Stimulated activated effector memory CD8-positive, alpha-beta T cell treated with anti-CD3 and anti-CD28 coated beads, Interleukin-12 subunit alpha, Interleukin-12 subunit beta, amount 100 ng/mL, for 72 hours (primary cell): ENCODE results near the gene PELI2.

Experiments used
- ATAC-seq: fragments of 150-1000 bp; cut with Tn5 transposase; 2 replicates; pipeline ENCODE4 v1.10.0; 2021
- DNase-seq, 2 donors: peaks; one replicate each; pipeline ENCODE4 v3.0.0; 2021 to 2022; ENCODE audit warnings: low spot score in 2 of 2
- H3K27ac Mint-ChIP-seq: one replicate; pipeline ENCODE4 v1.8.0; 2022; ENCODE audit warnings: mild to moderate bottlenecking, mixed read lengths
- H3K36me3 Mint-ChIP-seq: one replicate; pipeline ENCODE4 v1.8.0; 2022; ENCODE audit warnings: mild to moderate bottlenecking, mixed read lengths
- H3K4me1 Mint-ChIP-seq: one replicate; pipeline ENCODE4 v1.8.0; 2022; ENCODE audit warnings: mixed read lengths
- H3K4me3 Mint-ChIP-seq: one replicate; pipeline ENCODE4 v1.8.0; 2022; ENCODE audit warnings: mild to moderate bottlenecking, mixed read lengths
- H3K9me3 Mint-ChIP-seq: one replicate; pipeline ENCODE4 v1.8.0; 2022; ENCODE audit warnings: mixed read lengths

Gene PELI2

GRCh38 chr14:56194042-56194441 lies 75.8 kb downstream of the PELI2 start:
- DNase-seq (no peak), ATAC-seq (peak; percentile 21)
- Mint-ChIP-seq H3K4me3 (no peak overlapping the region), H3K36me3 (no peaks in the 10 kb centered on the region), H3K4me1 (peaks cover 14% of the 10 kb centered on the region), H3K9me3 (no peaks in the 10 kb centered on the region), H3K27ac (no peak overlapping the region)

GRCh38 chr14:56195223-56195622 lies 77.0 kb downstream of the PELI2 start:
- Mint-ChIP-seq H3K9me3 (no peaks in the 10 kb centered on the region), H3K4me3 (no peak overlapping the region), H3K36me3 (no peaks in the 10 kb centered on the region), H3K27ac (no peak overlapping the region), H3K4me1 (peaks cover 14% of the 10 kb centered on the region)
- ATAC-seq (no peak), DNase-seq (no peak)

DNA sequence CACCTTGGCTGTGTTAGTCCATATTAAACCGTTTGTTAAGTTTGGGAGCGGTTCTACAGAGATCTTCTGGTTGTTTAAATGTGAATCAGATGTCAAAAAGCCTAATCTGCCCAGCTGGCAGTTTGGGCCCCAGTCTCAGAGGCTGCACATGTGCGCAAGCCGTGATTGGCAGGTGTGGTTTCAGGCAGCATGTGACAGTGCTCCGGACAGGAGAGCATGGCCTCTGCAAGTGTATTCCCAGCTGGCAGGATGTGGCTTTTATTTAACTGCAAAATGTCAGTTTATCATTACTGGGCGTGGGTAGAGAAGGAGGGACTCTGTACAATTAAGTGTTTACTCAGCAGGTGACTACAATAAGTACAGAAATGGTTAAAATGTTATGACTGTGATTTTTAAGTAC lies 77.5 kb downstream of the PELI2 start:
- Mint-ChIP-seq H3K27ac (no peak overlapping the region), H3K4me3 (no peak overlapping the region), H3K36me3 (no peaks in the 10 kb centered on the region), H3K9me3 (no peaks in the 10 kb centered on the region), H3K4me1 (peaks cover 14% of the 10 kb centered on the region)
- ATAC-seq (peak; percentile 81), DNase-seq (no peak)

DNA sequence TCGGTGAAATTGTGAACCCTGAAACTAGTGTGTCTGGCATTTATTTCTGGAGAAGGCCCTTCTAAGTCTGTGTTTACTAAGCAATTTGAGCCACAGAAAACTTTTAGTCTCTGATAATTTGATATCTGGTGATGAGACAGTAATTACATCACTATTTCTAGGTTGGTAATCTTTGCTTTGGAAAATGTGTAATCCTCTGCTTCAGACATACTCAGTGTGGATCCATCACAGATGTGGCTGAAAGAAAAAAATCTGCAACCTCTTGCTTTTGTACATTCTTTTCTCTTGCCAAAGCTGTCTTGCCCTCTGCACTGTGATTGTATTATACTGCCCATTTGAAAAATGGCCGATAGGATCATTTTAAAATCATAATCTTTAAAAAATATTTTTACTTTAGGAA lies 78.1 kb downstream of the PELI2 start:
- H3K9me3 Mint-ChIP-seq: no peaks in the 10 kb centered on the region
- H3K4me3 Mint-ChIP-seq: no peak overlapping the region
- H3K36me3 Mint-ChIP-seq: no peaks in the 10 kb centered on the region
- DNase-seq (no peak), ATAC-seq (no peak)
- H3K4me1 Mint-ChIP-seq: peaks cover 14% of the 10 kb centered on the region
- H3K27ac Mint-ChIP-seq: no peak overlapping the region

- DNase-seq (no peak), ATAC-seq (no peak)
- Mint-ChIP-seq H3K27ac (no peak overlapping the region), H3K9me3 (no peaks in the 10 kb centered on the region), H3K36me3 (no peaks in the 10 kb centered on the region), H3K4me3 (no peak overlapping the region), H3K4me1 (peaks cover 14% of the 10 kb centered on the region)
Measured at GRCh38 chr14:56197150-56197549, 78.9 kb downstream of the PELI2 start.

- H3K4me1 Mint-ChIP-seq: peaks cover 14% of the 10 kb centered on the region
- H3K27ac Mint-ChIP-seq: no peak overlapping the region
- H3K9me3 Mint-ChIP-seq: no peaks in the 10 kb centered on the region
- DNase-seq: no peak
- H3K4me3 Mint-ChIP-seq: no peak overlapping the region
- H3K36me3 Mint-ChIP-seq: no peaks in the 10 kb centered on the region
- no peak for ATAC-seq
Measured at GRCh38 chr14:56198438-56198837, 80.2 kb downstream of the PELI2 start.

GRCh38 chr14:56199095-56199981 lies 81.1 kb downstream of the PELI2 start:
- Mint-ChIP-seq H3K4me3 (no peak overlapping the region), H3K9me3 (no peaks in the 10 kb centered on the region), H3K27ac (no peak overlapping the region), H3K4me1 (peaks cover 10% of the 10 kb centered on the region), H3K36me3 (no peaks in the 10 kb centered on the region)
- DNase-seq: no peak
- no peak for ATAC-seq

- H3K4me3 Mint-ChIP-seq: no peak overlapping the region
- H3K27ac Mint-ChIP-seq: no peak overlapping the region
- DNase-seq (no peak), ATAC-seq (no peak)
- H3K36me3 Mint-ChIP-seq: no peaks in the 10 kb centered on the region
- peaks cover 8% of the 10 kb centered on the region for H3K4me1 Mint-ChIP-seq
- no peaks in the 10 kb centered on the region for H3K9me3 Mint-ChIP-seq
Measured at GRCh38 chr14:56199982-56200577, 81.9 kb downstream of the PELI2 start.

- Mint-ChIP-seq H3K9me3 (no peaks in the 10 kb centered on the region), H3K36me3 (no peaks in the 10 kb centered on the region), H3K4me1 (no peaks in the 10 kb centered on the region), H3K4me3 (no peak overlapping the region), H3K27ac (no peak overlapping the region)
- DNase-seq (no peak), ATAC-seq (peak; percentile 71)
Measured at GRCh38 chr14:56202256-56202655, 84.0 kb downstream of the PELI2 start.

- Mint-ChIP-seq H3K27ac (no peak overlapping the region), H3K4me1 (peaks cover 12% of the 10 kb centered on the region), H3K9me3 (no peaks in the 10 kb centered on the region), H3K36me3 (no peaks in the 10 kb centered on the region), H3K4me3 (no peak overlapping the region)
- DNase-seq (no peak), ATAC-seq (no peak)
Measured at GRCh38 chr14:56205881-56206280, 87.7 kb downstream of the PELI2 start.

DNA sequence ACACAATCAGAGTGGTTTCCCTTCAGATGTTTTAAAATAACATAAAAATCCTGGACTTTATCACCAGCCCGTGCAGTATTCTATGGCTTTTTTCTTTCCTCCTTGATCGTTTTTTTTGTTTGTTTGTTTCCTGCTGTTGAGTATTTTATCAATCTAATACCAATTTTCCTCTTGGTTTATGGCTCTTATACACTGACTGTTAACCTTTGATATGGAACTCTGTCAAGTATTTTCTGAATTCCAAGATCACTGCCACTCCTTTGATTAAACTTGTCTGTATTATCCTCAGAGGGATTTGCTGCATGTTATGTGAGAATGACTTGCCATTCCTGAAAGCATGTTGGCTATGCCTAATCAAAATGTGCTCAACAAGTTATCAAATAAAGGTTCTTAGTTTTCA lies 88.4 kb downstream of the PELI2 start:
- DNase-seq (no peak), ATAC-seq (no peak)
- H3K4me1 Mint-ChIP-seq: peaks cover 12% of the 10 kb centered on the region
- no peaks in the 10 kb centered on the region for H3K9me3 Mint-ChIP-seq
- H3K4me3 Mint-ChIP-seq: no peak overlapping the region
- H3K27ac Mint-ChIP-seq: no peak overlapping the region
- H3K36me3 Mint-ChIP-seq: no peaks in the 10 kb centered on the region

DNA sequence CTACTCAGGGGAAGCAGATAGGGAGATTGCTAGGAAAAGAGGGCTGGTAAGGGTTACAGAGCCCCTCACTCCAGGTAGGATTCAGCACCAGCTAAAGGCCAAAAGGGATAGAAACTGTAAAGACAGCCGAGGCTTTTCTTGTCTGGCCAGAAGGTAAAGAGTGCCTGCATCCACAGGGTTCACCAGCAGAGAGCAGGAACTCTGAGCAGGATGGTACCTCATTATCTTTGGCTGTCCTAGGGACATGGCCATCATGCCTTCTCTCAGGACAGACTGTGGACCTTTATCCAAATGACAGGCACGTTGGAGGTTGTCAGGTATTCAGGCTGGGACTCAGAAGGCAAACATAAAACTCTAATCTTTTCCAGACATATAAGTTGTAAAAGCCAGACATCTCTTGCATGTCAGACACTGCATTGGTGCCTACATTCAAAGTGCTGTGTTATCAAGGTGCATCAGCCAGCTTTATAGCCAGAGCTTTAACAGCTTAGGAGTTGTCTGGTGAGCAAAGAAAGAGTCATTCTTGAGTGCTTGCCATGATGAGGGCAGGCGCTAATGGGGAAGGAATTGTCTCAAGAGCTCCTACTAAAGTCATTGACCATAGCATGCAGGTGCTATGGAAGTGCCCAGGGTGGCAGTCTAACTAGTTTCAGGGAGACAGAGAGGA lies 89.5 kb downstream of the PELI2 start:
- no peaks in the 10 kb centered on the region for H3K36me3 Mint-ChIP-seq
- ATAC-seq (no peak), DNase-seq (no peak)
- H3K4me3 Mint-ChIP-seq: no peak overlapping the region
- no peaks in the 10 kb centered on the region for H3K9me3 Mint-ChIP-seq
- H3K4me1 Mint-ChIP-seq: peaks cover 12% of the 10 kb centered on the region
- no peak overlapping the region for H3K27ac Mint-ChIP-seq

- H3K4me1 Mint-ChIP-seq: peaks cover 17% of the 10 kb centered on the region
- H3K9me3 Mint-ChIP-seq: no peaks in the 10 kb centered on the region
- ATAC-seq (no peak), DNase-seq (no peak)
- H3K4me3 Mint-ChIP-seq: no peak overlapping the region
- H3K36me3 Mint-ChIP-seq: no peaks in the 10 kb centered on the region
- no peak overlapping the region for H3K27ac Mint-ChIP-seq
Measured at GRCh38 chr14:56208520-56208919, 90.3 kb downstream of the PELI2 start.

GRCh38 chr14:56210571-56210970 lies 92.4 kb downstream of the PELI2 start:
- DNase-seq (no peak), ATAC-seq (no peak)
- H3K9me3 Mint-ChIP-seq: no peaks in the 10 kb centered on the region
- H3K27ac Mint-ChIP-seq: no peak overlapping the region
- H3K4me1 Mint-ChIP-seq: peaks cover 26% of the 10 kb centered on the region
- H3K4me3 Mint-ChIP-seq: no peak overlapping the region
- no peaks in the 10 kb centered on the region for H3K36me3 Mint-ChIP-seq

GRCh38 chr14:56211084-56211483 lies 92.9 kb downstream of the PELI2 start:
- Mint-ChIP-seq H3K36me3 (no peaks in the 10 kb centered on the region), H3K27ac (no peak overlapping the region), H3K4me1 (peaks cover 26% of the 10 kb centered on the region), H3K4me3 (no peak overlapping the region), H3K9me3 (no peaks in the 10 kb centered on the region)
- peak; percentile 55 for ATAC-seq
- no peak for DNase-seq

- Mint-ChIP-seq H3K4me1 (peaks cover 26% of the 10 kb centered on the region), H3K9me3 (no peaks in the 10 kb centered on the region), H3K27ac (no peak overlapping the region), H3K36me3 (no peaks in the 10 kb centered on the region), H3K4me3 (no peak overlapping the region)
- DNase-seq (no peak), ATAC-seq (no peak)
Measured at GRCh38 chr14:56211844-56212243, 93.6 kb downstream of the PELI2 start.
